DMS 273 (cell line): ENCODE measurements around the gene UBL4B.

Source experiments
- DNase-seq: peaks from one replicate; lab custom pipeline; 2025; ENCODE audit not compliant: unreplicated experiment; lab: John Stamatoyannopoulos, UW

UBL4B gene

GRCh38 chr1:110151175-110151669 is 39.0 kb downstream of the UBL4B start:
- DNase-seq = no peak

- peak; percentile 45 for DNase-seq
These were observed 40.0 kb downstream of the UBL4B start for GRCh38 chr1:110152133-110152785.

- no peak for DNase-seq
These were observed 41.2 kb downstream of the UBL4B start for GRCh38 chr1:110153407-110153950.

- peak; percentile 38 for DNase-seq
These were observed 43.8 kb downstream of the UBL4B start for GRCh38 chr1:110155878-110156522.

- DNase-seq = no peak
These were observed 46.0 kb downstream of the UBL4B start for GRCh38 chr1:110158261-110158660.

GRCh38 chr1:110159168-110159567 is 46.9 kb downstream of the UBL4B start:
- DNase-seq = peak; percentile 90

GRCh38 chr1:110160538-110161100 is 48.4 kb downstream of the UBL4B start:
- DNase-seq = no peak

GRCh38 chr1:110161165-110161564 is 48.9 kb downstream of the UBL4B start:
- DNase-seq = no peak

- no peak for DNase-seq
These were observed 49.6 kb downstream of the UBL4B start for GRCh38 chr1:110161849-110162248.
